Measurements from ENCODE around the gene OVOL1.

- TF ChIP-seq CTCF (IDR thresholded peaks at IDR 0.05; ENCODE audit: low read depth, low read length) (no peak), EZH2phosphoT487 (IDR thresholded peaks at IDR 0.05; ENCODE audit: low read depth) (no peak)
Observed at GRCh38 chr11:65780770-65781151, 6.1 kb upstream of the OVOL1 start, which contains the start of gene AP5B1.
